C4-2B (cell line): ENCODE results near the gene GP9.
"Not testable (repeated sequence)": the region's sequence is repeated elsewhere in the genome, so short reads cannot be mapped to it uniquely, and the experiment has no call there.

ENCODE experiments used
- H3K27ac ChIP-seq: fragments of 450-650 bp; 2 replicates; pipeline ENCODE4 v1.5.1; 2017
- ZFX ChIP-seq: fragments of 450-650 bp; IDR thresholded peaks from 2 replicates; pipeline ENCODE4 v1.6.1; 2017
- TF ChIP-seq, protein P1 (sequence below): fragments of 450-650 bp; conservative IDR thresholded peaks from 2 replicates; pipeline ENCODE4 v1.5.1; 2017; ENCODE audit warnings: mild to moderate bottlenecking

Gene GP9

DNA sequence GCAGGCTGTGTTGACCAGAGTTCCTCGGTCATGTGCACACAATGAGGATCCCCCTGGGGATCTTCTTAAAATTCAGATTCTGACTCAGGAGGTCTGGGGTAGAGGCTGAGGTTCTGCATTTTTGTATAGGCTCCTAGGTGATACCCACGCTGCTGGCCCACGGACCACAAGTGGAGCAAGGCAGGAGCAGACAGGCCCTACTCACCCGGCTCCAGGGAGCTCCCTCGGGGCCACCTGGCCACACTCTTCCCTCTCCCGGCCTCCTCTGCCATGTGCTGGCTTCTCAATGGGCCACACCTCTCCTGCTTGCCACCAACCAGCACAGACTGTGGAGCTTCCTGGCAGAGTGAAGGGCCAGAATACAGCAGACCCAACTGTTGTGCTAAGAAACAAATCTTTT, 23.9 kb downstream of the GP9 start:
- no peak overlapping the region for H3K27ac ChIP-seq
- no peak for TF ChIP-seq ZFX
- TF ChIP-seq, protein P1, sequence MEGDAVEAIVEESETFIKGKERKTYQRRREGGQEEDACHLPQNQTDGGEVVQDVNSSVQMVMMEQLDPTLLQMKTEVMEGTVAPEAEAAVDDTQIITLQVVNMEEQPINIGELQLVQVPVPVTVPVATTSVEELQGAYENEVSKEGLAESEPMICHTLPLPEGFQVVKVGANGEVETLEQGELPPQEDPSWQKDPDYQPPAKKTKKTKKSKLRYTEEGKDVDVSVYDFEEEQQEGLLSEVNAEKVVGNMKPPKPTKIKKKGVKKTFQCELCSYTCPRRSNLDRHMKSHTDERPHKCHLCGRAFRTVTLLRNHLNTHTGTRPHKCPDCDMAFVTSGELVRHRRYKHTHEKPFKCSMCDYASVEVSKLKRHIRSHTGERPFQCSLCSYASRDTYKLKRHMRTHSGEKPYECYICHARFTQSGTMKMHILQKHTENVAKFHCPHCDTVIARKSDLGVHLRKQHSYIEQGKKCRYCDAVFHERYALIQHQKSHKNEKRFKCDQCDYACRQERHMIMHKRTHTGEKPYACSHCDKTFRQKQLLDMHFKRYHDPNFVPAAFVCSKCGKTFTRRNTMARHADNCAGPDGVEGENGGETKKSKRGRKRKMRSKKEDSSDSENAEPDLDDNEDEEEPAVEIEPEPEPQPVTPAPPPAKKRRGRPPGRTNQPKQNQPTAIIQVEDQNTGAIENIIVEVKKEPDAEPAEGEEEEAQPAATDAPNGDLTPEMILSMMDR: no peak

GRCh38 chr3:129085165-129085715, 24.7 kb downstream of the GP9 start:
- H3K27ac ChIP-seq: no peak overlapping the region
- TF ChIP-seq, protein P1: no peak
- no peak for TF ChIP-seq ZFX

DNA sequence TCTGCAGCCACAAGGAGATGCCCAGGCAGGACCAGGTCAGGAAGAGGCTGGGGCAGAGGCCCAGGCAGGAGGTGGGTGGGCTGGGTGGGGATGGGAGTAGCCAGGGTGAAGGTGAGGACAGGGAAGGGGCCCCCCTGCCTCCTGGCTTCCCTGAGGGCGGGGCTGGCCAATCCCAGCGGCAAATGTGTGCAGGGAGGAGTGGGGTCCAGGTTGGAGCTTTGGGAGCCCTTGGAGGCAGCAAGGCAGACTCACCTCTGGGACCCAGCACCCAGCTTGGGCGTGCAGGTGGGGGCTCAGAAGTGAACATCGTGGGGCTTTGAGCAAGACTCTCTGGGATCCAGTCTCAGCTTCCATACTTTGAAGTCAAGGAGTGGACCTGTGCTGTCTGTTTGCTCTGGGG, 25.2 kb downstream of the GP9 start:
- TF ChIP-seq ZFX: no peak
- TF ChIP-seq, protein P1: no peak
- H3K27ac ChIP-seq: no peak overlapping the region

GRCh38 chr3:129087138-129087702, 26.6 kb downstream of the GP9 start:
- no peak for TF ChIP-seq ZFX
- TF ChIP-seq, protein P1: no peak
- H3K27ac ChIP-seq: no peak overlapping the region

GRCh38 chr3:129087904-129088303, 27.3 kb downstream of the GP9 start:
- not testable (repeated sequence) for H3K27ac ChIP-seq

DNA sequence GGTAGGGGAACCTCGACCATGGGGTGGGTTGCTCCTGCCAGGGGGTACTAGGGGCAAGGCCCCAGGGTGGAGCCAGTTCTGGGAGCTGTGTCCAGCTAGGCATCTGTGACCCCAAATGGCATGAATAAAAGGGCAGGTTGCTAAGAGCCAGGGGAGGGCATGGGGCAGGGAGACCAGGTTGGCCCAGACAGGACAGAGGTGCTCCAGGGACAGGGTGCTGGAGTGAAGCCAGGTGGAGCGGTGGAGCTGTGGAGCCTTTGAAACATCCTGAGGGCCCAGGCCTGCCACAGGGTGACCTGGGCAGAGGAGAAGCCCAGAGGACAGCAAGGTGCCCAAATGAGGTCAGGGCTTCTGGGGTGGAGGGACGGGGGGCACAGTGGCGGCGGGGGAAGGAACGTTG, 27.7 kb downstream of the GP9 start:
- not testable (repeated sequence) for H3K27ac ChIP-seq

DNA sequence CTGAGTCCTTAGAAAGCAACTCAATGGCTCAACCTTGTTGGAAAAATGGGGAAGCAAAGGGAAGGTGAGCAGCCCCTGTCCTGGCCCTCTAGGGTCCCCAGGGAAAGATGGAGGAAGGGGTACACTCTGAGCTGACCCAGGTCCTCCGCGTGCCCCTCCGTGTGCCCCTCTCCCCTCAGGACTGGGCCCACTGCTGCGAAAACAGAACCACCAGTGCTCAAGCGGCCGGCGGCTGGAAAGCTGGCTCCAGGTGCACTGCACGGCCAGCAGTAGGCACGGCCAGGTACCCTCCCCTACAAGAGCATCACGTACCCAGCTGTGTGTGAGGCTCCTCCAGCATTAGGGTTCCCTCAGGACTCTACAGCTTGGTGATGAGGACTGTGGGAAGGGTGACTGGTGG, 34.7 kb downstream of the GP9 start:
- H3K27ac ChIP-seq: no peak overlapping the region
- TF ChIP-seq, protein P1: no peak
- no peak for TF ChIP-seq ZFX

DNA sequence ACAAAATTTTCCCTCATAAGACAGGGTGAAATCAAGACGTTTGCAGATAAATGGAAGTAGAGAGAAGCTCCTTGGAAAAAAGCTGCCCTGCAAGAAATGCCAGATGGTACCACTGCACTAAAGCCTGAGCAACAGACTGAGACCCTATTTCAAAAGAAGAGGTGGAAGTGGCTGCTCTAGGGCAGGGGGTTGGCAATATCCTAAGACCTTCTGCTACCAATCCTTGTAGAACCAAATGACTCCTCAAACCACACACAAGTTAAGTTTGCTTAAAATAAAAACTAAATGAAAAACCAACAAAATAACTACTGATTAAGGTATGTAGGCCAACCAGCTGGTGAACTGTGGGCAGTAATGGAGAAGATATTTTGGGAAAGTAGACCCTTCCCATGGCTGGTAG, 39.7 kb downstream of the GP9 start:
- no peak overlapping the region for H3K27ac ChIP-seq
- TF ChIP-seq, protein P1: no peak
- TF ChIP-seq ZFX: no peak
